GM19455 (cell line): ENCODE measurements around the gene ABCA7.

Experiments
- ATAC-seq: cut with Tn5 transposase; IDR thresholded peaks from one replicate; pipeline ENCODE4 v1.9.1; 2021; ENCODE audit not compliant: unreplicated experiment

Gene ABCA7

DNA sequence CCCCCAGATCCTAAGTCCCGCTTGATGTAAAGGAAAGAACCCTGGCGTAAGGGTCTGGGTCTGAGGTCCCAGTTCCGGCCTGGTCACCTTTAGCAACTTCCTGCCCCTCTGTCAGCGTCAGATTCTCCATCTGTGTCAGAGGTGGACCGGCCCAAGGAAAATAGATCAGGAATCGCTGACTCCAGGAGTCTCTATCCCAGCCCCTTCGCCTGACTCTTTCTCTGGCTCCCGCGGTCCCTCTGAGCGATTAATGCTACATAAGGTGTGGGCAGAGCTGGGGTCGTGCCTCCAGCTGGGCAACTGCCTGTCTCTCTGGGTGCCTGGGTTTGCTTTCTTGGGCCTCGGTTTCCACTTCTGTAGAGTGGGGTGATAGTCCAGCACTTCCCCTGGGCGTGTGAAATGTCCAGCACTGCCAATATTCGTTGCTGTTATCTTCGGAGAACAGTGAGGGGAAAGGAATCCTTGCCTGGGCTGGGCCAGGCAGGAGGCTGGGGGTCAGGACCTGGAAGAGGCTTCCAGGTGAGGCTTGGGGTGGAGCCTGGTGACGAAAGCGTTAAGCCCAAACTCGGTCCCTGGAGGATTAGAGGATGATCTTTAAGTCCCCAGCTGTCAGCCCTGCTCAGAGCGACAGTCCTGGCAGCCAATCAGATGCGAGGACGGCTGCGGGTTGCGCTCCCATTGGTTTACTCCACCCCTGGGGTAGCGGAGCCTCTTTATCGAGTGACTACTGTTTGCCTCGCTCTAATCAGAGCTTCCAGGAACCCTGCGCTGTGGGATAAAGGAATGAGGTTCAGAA lies 767 bp downstream of the ABCA7 start:
- ATAC-seq: no peak

DNA sequence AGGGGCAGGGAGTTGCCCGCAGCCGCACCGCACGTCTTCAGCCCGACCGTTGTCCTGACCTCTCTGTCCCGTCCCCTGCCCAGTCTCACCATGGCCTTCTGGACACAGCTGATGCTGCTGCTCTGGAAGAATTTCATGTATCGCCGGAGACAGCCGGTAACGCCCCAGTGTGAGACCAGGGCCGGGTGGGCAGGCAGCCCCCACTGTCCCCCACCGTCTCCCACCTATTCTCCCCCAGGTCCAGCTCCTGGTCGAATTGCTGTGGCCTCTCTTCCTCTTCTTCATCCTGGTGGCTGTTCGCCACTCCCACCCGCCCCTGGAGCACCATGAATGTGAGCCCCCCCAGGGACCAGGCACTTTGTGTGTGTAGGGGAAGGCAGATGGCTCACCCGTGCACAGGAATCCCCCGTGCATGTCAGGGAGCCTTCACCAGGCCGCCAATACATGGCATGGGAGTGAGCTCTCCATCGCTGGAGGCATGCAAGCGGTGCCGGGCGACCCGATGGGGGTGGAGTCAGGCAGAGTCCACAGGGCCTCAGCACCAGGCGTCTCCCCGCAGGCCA lies 1.4 kb downstream of the ABCA7 start:
- ATAC-seq: no peak

DNA sequence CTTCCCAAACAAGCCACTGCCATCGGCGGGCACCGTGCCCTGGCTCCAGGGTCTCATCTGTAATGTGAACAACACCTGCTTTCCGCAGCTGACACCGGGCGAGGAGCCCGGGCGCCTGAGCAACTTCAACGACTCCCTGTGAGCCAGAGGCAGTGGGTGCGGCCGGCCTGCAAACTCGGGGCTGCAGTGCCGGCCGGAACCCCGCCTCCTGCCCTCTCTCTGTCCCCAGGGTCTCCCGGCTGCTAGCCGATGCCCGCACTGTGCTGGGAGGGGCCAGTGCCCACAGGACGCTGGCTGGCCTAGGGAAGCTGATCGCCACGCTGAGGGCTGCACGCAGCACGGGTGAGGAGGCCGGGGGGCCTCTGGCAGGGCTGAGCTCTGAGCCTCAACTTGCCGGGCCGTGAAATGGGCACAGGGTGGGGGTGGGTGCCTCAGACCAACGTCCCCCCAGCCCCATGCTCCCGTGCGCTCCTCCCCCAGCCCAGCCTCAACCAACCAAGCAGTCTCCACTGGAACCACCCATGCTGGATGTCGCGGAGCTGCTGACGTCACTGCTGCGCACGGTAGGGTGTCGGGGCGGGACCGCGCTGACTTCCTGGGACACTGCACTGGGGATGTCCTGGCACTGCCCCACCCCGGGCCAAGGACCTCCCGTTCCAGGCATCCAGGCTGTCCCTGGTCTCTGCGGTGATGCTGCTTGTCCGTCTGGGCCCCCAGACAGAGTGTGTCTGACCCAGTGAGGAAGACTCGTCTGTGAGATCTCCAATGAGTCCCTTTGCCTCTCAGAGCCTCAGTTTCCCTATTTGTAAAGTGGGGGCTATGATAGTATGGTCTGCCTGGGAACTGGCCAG lies 2.2 kb downstream of the ABCA7 start:
- no peak for ATAC-seq

DNA sequence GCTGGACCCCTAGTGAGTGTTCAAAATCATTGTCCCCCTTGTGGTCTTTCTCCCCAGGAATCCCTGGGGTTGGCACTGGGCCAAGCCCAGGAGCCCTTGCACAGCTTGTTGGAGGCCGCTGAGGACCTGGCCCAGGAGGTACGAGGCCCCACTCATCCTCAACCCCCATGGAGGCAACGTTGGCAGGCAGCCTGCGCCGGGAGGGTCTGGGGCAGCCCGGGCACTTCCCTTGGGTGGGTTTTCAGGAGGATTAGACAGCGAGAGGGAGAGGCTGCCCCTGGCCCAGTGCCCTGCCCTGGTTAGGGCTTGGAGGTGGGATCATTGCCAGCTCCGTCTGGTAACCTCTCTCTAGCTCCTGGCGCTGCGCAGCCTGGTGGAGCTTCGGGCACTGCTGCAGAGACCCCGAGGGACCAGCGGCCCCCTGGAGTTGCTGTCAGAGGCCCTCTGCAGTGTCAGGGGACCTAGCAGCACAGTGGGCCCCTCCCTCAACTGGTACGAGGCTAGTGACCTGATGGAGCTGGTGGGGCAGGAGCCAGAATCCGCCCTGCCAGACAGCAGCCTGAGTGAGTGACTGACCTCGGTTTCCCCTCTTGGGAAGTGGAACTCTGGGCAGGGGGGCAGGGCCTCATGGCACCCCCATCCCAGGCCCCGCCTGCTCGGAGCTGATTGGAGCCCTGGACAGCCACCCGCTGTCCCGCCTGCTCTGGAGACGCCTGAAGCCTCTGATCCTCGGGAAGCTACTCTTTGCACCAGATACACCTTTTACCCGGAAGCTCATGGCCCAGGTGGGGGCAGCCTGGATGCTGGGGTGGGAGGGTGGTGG lies 3.0 kb downstream of the ABCA7 start:
- ATAC-seq: no peak

GRCh38 chr19:1045247-1045603 lies 5.3 kb downstream of the ABCA7 start:
- ATAC-seq: no peak

DNA sequence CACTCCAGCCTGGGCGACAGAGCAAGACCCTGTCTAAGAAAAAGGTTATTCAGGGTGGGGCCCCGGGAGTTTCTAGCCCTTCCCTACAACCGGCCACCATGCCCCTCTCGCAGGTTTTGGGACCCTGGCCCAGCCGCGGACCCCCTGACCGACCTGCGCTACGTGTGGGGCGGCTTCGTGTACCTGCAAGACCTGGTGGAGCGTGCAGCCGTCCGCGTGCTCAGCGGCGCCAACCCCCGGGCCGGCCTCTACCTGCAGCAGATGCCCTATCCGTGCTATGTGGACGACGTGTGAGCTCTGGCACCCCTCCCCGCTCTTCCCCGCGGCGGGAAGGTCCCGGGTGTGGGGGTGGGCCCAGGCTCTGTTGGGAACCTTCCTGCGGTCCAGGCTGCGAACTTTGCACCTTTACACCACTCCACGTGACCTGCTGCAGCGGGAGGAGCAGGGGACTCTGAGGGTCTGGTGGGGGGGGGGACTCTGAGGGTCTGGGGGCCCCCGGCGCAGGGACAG lies 6.3 kb downstream of the ABCA7 start:
- ATAC-seq: no peak

DNA sequence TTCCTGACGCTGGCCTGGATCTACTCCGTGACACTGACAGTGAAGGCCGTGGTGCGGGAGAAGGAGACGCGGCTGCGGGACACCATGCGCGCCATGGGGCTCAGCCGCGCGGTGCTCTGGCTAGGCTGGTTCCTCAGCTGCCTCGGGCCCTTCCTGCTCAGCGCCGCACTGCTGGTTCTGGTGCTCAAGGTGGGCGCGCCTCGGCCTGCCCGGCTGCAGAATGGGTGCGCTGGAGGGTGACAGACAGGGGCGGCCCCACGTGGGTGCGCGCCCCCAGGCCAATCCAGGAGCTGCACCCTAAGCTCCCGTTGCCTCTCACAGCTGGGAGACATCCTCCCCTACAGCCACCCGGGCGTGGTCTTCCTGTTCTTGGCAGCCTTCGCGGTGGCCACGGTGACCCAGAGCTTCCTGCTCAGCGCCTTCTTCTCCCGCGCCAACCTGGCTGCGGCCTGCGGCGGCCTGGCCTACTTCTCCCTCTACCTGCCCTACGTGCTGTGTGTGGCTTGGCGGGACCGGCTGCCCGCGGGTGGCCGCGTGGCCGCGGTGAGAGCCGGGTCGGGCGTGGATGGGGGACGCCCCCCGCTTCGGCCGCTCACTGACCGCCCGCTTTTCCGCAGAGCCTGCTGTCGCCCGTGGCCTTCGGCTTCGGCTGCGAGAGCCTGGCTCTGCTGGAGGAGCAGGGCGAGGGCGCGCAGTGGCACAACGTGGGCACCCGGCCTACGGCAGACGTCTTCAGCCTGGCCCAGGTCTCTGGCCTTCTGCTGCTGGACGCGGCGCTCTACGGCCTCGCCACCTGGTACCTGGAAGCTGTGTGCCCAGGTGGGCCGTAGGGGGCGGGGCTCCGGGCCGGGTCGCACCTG lies 7.2 kb downstream of the ABCA7 start:
- no peak for ATAC-seq

DNA sequence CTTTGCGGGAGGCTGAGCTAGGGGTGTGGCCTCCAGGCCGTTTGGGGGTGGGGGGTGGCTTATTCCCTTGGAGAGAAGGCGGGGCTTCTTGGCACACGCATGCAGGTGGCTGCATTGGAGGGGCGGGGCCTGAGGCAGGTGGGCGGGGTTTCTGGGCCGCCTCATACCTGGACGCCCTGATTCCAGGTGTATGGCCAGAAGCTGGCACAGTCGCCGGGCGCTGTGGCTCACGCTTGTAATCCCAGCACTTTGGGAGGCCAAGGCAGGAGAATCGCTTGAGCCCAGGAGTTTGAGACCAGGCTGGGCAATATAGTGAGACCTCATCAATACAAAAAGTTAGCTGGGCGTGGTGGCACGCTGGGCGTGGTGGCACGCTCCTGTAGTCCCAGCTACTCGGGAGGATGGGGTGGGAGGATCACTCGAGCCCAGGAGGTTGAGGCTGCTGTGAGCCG lies 7.8 kb downstream of the ABCA7 start:
- ATAC-seq: no peak

- no peak for ATAC-seq
Measured at GRCh38 chr19:1049106-1049505, 9.2 kb downstream of the ABCA7 start.

DNA sequence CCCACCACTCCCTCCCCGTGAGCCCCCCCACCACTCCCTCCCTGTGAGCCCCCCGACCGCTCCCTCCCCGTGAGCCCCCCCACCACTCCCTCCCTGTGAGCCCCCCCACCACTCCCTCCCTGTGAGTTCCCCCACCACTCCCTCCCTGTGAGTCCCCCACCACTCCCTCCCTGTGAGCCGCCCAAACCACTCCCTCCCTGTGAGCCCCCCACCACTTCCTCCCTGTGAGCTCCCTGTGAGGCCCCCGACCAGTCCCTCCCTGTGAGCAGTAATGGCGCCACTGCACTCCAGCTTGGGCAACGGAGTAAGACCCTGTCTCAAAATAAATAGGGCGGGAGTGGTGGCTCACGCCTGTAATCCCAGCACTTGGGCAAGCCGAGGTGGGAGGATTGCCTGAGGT lies 9.9 kb downstream of the ABCA7 start:
- ATAC-seq: no peak

GRCh38 chr19:1050989-1051788 lies 11.3 kb downstream of the ABCA7 start:
- no peak for ATAC-seq

DNA sequence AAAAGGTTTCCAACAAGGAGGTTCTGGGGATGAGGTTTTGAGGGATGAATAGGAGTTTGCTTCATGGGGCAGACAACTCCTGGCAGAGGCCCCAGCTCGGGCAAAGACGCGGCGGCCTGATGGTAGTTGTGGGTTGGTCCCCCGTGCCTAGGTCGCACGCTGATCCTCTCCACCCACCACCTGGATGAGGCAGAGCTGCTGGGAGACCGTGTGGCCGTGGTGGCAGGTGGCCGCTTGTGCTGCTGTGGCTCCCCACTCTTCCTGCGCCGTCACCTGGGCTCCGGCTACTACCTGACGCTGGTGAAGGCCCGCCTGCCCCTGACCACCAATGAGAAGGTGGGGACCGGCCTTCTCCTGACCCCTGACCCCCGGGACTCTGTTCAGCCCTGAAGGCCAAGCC lies 11.9 kb downstream of the ABCA7 start:
- no peak for ATAC-seq

DNA sequence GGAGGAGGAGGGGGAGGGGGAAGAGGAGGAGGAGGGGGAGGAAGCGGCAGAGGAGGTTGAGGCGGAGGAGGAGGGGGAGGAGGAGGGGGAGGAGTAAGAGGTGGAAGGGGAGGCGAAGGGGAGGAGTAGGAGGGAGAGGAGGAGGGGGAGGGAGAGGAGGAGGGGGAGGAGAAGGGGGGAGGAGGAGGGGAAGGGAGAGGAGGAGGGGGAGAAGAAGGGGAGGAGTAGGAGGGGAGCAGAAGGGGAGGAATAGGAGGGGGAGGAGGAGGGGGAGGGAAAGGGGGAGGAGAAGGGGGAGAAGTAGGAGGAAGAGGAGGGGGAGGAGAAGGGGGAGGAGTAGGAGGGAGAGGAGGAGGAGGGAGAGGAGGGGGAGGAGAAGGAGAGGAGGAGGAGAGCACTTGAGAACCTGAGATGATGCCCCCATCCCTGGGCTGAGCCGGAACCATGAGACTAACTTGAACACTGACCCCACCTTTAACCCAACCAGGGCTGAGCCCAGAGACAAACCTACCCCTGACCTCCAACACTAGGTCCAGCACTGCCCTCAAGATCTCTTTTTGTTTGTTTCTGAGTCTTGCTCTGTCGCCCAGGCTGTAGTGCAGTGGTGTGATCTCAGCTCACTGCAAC lies 12.6 kb downstream of the ABCA7 start:
- no peak for ATAC-seq

- no peak for ATAC-seq
Measured at GRCh38 chr19:1053176-1054101, 13.5 kb downstream of the ABCA7 start.

DNA sequence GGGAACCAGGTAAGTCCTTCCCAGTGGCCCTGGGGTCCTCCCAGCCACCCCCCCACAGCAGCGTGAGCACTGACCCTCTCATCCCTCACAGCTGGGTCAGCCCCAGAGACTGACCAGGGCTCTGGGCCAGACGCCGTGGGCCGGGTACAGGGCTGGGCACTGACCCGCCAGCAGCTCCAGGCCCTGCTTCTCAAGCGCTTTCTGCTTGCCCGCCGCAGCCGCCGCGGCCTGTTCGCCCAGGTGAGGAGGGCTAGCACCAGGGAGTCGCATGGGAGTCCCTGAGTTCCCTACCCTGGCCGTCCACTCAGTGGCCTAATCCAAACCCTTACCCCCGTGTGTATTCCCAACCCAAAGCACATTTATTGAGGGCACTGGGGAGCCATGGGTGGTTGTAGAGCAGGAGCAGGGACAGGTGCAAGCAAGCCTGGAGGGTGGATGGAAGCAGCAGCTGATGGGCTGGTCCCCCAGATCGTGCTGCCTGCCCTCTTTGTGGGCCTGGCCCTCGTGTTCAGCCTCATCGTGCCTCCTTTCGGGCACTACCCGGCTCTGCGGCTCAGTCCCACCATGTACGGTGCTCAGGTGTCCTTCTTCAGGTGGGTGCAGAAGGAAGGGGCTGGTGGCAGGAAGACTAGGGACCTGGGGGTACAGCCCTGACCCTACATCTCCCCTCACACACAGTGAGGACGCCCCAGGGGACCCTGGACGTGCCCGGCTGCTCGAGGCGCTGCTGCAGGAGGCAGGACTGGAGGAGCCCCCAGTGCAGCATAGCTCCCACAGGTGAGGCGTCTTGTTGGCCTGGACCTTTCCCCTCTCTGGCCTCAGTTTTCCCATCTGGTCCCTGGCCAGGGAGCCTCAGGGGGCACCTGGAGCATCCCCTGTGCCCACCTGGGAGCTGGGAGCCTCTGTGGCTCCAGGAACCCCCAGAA lies 14.5 kb downstream of the ABCA7 start:
- no peak for ATAC-seq

DNA sequence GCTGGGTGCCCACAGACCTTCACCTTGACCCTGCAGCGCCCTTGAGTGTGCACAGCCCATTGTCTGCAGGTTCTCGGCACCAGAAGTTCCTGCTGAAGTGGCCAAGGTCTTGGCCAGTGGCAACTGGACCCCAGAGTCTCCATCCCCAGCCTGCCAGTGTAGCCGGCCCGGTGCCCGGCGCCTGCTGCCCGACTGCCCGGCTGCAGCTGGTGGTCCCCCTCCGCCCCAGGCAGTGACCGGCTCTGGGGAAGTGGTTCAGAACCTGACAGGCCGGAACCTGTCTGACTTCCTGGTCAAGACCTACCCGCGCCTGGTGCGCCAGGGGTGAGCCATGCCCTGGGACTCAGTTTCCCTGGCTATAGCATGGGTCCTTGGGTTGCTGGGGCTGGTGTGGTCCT lies 15.1 kb downstream of the ABCA7 start:
- ATAC-seq: no peak
